Measurements from ENCODE around the gene MYO9A.

MYO9A gene

DNA sequence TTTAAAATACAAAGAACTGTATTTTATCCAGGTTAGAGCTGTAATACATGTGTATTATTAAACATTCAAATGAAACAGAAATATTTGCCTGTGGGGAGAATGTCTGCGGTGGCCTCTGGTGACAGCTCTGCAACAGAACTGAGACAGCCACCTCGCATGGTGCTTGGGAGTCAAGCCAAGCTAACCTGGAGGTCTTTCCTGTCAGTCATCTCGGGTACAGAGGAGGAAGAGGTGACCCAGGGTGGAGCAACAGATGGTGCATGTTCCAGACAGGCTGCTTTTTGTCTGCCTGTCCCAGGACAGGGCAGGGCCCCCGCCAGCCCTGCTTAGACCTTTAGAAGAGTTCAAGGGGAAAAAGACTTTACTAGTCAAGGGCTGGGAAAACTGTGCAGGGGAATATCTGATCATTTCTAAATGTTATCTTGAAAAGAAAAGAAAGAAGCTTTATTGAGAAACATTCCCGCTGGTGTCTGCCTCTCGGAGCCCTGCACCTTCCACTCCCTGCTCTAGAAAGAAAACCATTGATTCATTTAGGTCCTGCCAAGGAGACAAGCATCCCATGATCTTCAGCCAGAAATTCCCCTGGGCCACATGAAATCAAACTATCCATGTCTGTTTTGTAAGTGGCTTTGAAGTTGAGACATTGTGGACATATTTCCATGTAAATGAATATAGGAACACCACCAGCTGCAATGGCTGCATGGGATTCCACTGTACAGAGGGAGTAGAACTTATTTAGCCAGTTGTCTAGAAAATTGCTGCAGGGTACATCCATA is 313.1 kb downstream of the MYO9A start:
- no peak for DNase-seq

DNA sequence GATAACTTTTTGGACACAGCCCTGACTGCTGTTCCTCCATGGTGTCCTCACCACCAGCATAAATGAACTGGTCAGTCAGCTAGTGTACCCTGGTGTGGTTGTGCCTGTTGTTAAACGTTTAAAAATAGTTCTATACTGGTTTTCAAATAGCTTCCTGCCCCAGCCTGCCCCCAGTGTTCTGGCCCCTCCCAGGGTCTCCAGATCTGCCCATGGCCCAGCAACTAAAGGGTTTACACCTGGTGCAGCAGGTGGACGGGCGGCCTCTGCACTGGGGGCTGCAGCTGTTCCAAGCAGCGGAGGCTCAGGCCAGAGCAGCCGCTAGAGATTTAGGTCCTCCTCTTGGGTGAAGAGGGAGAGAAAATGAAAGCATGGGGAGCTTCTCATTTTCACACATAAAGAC is 313.7 kb downstream of the MYO9A start:
- no peak for DNase-seq

GRCh38 chr15:71802770-71803169 is 315.2 kb downstream of the MYO9A start:
- DNase-seq: peak; percentile 41

DNA sequence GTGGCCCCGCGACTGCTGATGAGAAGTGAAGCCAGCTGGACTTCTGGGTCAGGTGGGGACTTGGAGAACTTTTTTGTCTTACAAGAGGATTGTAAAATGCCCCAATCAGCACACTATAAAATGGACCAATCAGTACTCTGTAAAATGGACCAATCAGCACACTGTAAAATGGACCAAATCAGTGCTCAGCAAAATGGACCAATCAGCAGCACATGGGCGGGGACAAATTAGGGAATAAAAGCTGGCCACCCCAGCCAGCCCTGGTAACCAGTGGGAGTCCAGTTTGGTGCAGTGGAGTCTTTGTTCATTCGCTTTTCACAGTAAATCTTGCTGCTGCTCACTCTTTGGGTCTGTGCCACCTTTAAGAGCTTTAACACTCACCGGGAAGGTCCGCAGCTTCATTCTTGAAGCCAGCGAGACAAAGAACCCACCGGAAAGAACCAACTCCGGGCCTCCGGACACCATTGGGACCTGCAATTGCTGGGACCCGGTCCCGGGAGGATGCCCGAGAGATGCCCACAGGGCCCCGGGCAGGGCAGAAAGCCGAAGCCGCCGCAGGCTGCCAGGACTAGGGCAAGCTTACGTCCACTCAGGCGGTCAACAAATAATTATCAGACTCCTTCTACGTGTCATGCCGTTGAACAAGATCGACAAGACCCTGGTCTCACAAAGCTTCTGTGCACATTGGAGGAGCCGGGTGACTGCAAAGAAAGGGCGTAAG is 315.9 kb downstream of the MYO9A start:
- DNase-seq: no peak

GRCh38 chr15:71800835-71801745 is 316.9 kb downstream of the MYO9A start:
- DNase-seq: peak; percentile 74

DNA sequence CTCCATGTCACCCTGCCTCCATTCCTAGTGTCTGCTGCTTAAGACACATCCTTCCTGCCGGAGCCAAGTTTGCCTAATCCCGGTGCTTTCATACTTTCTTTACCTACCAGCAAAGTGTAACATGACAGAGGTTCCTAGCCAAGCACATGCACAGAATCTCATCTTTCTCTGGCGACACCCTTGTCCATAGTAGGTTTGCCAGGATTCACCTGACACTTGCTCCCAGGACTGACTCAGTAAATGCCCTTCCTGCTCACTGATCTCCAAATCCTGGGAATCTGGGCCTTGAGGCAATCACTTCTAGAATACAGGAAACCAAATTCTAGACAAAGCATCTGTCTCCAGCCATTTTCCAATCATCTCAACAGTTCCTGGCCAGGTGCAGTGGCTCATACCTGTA is 317.8 kb downstream of the MYO9A start:
- DNase-seq: no peak

DNA sequence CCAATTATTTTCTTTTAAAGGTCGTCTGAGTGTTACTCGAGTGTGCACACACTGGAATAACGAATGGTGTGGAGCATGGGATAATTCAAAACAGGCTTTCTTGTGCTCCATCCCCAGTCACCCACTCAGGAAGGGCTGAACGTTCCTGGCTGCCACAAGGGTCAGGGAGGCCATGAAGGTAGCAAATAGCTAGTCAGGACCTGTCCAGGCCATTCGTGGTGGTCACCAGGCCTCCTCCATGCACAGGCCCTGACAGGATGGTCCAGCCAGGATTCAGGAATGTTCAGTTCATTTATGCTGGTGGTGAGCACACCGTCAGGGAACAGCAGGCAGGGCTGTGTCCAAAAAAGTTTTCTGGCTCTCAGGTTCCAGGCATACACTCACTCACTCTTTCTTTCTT is 319.3 kb downstream of the MYO9A start:
- DNase-seq: no peak

- DNase-seq: no peak
These were observed 325.4 kb downstream of the MYO9A start for GRCh38 chr15:71792521-71792920.

GRCh38 chr15:71791975-71792374 is 326.0 kb downstream of the MYO9A start:
- no peak for DNase-seq

GRCh38 chr15:71790081-71790480 is 327.9 kb downstream of the MYO9A start:
- no peak for DNase-seq

GRCh38 chr15:71789616-71790015 is 328.3 kb downstream of the MYO9A start:
- DNase-seq: no peak

- no peak for DNase-seq
These were observed 329.0 kb downstream of the MYO9A start for GRCh38 chr15:71788646-71789579.

DNA sequence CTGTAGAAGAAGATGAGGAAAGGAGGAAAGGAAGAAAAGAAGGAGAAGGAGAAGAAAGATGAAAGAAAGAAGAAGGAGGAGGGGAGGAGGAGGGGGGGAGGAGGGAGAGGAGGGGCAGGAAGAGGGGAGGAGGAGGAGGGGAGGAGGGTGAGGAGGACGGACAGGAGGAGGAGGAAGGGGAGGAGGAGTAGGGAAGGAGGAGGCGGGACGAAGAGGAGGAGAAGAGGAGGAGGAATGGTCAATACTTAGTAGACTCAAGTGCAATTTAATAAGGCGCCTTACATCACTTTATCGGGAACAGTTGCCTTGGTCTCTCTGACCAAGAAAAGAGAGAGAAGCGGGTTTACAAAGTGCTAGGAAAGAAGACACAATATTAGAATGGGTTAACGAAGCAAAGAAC is 331.3 kb downstream of the MYO9A start:
- DNase-seq: no peak

GRCh38 chr15:71785996-71786395 is 332.0 kb downstream of the MYO9A start:
- no peak for DNase-seq

DNA sequence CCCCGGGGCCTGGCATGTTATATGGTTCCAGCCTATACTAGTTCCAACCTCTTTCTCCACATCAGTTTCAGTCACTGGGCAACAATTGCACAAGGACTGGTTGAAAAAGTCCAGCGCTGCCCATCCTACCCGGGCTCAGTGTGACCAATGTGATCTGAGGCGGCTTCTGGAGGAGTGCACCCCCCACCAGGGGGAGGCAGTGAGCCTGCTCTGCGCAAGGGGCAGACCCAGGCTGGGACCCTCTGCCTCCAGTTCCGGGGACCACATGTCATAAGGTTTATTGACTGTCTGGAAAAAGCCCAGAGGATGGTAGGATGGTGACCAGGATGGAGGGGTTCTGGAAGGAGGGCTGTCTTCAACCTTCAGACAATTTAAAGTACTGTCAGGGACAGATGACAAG is 333.2 kb downstream of the MYO9A start:
- peak; percentile 12 for DNase-seq

GRCh38 chr15:71782422-71783165 is 335.4 kb downstream of the MYO9A start:
- no peak for DNase-seq

- DNase-seq: no peak
These were observed 336.0 kb downstream of the MYO9A start for GRCh38 chr15:71781965-71782265.

DNA sequence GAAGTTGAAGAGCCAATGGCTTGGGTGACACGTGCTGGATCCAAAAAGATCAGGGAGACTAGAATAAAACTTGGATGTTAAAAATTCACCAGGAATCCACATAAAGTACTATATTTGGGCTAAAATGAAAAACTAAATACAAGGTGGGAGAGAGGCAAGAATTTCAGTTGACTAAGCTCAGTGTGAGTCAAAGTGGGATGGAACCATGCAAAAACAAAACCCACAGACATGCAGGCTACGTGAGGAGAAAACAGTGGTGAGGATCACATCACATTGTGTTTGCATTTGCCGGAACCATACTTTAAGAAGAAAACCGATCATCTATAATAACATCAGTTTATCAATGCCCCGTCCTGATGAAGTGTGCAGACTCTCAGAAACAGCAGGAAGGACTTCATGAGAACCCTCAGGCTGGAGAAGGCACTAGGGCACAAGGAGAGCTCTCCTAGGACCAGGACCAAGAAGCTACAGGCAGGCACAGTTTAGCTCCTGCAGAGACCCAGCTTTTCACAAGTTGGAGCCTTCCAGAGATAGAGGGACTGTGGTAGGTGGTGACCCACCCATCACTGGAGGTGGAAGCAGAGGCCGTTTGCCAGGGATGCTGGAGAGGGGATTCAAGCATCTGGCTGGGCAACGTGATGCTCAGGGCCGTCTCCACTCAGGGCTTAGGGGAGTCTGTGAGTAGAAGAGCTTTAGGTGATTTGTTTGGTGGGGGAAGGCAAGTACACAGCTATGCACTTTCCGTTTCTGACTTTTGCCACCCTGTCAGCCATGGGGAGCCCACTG is 336.6 kb downstream of the MYO9A start:
- DNase-seq: no peak

- peak; percentile 75 for DNase-seq
These were observed 337.6 kb downstream of the MYO9A start for GRCh38 chr15:71780115-71780976.
